ENCODE measurements around the gene ITGB7. TPM values are rescaled to one million over a fixed set of nuclear protein-coding genes. Genes with fewer than 3 reads are reported as not detected.
"Not testable (repeated sequence)": the region's sequence is repeated elsewhere in the genome, so short reads cannot be mapped to it uniquely, and the experiment has no call there.

Gene ITGB7
- polyA plus RNA-seq, 1 experiment, result 0.63 TPM

- peak within 1 kb of the TSS; percentile 86 for H3K4me3 ChIP-seq (ENCODE audit: low read depth, low read length)
- no peaks in the 10 kb centered on the region for H3K27me3 ChIP-seq (ENCODE audit: control insufficient read depth, insufficient read depth, low read length)
- DNase-seq (ENCODE audit: low read depth), result peak; percentile 83
- CTCF ChIA-PET, result interaction anchor here (0.6 to 3.7 kb wide), 8 partner anchors 9 to 353 kb away, joined by 3 to 17 read pairs (median 6); no protein-coding TSS in a partner anchor
- POLR2A ChIA-PET, result interaction anchor here (0.5 to 0.8 kb wide), 2 partner anchors 21 to 101 kb away, joined by 3 to 4 read pairs; partner anchors contain the start of gene SPRYD3
- TF ChIP-seq CTCF (IDR thresholded peaks at IDR 0.05; ENCODE audit: insufficient read depth, low read depth, low read length), result no peak
- peaks cover 12% of the 10 kb centered on the region for H3K36me3 ChIP-seq (ENCODE audit: control insufficient read depth, insufficient read depth, low read length)
Observed at GRCh38 chr12:53180220-53180930, 26.7 kb downstream of the ITGB7 start, which contains the start of the genes CSAD and ZNF740. Gene CSAD, minus strand, starts transcription at chr12:53180925. Its CDS starts 7,455 bp downstream, at chr12:53173470. Gene ZNF740, plus strand, starts transcription at chr12:53180722. Its CDS starts 1,262 bp downstream, at chr12:53181984.

GRCh38 chr12:53179687-53180219, 27.3 kb downstream of the ITGB7 start:
- POLR2A ChIA-PET, result interaction anchor here (0.8 kb wide), 1 partner anchor 100 kb away, joined by 4 read pairs; the partner anchor contains the start of gene SPRYD3
- CTCF ChIA-PET, result interaction anchor here (0.6 to 3.7 kb wide), 7 partner anchors 8 to 133 kb away, joined by 3 to 17 read pairs (median 9); no protein-coding TSS in a partner anchor
- DNase-seq (ENCODE audit: low read depth), result no peak
- Histone ChIP-seq H3K4me3 (ENCODE audit: low read depth, low read length) (peak overlapping the region; percentile 86), H3K36me3 (ENCODE audit: control insufficient read depth, insufficient read depth, low read length) (peaks cover 6% of the 10 kb centered on the region), H3K27me3 (ENCODE audit: control insufficient read depth, insufficient read depth, low read length) (no peaks in the 10 kb centered on the region)
- TF ChIP-seq CTCF (IDR thresholded peaks at IDR 0.05; ENCODE audit: insufficient read depth, low read depth, low read length), result no peak

- H3K4me3 ChIP-seq (ENCODE audit: low read depth, low read length); DNase-seq (ENCODE audit: low read depth); H3K36me3 ChIP-seq (ENCODE audit: control insufficient read depth, insufficient read depth, low read length); POLR2A ChIA-PET; H3K27me3 ChIP-seq (ENCODE audit: control insufficient read depth, insufficient read depth, low read length): not testable (repeated sequence)
- CTCF ChIA-PET, result interaction anchor here (0.6 kb wide), 1 partner anchor 120 kb away, joined by 3 read pairs; the partner anchor contains the start of gene MYG1
Observed at GRCh38 chr12:53178803-53179202, 28.2 kb downstream of the ITGB7 start.

- H3K36me3 ChIP-seq (ENCODE audit: control insufficient read depth, insufficient read depth, low read length); H3K27me3 ChIP-seq (ENCODE audit: control insufficient read depth, insufficient read depth, low read length); POLR2A ChIA-PET; DNase-seq (ENCODE audit: low read depth); H3K4me3 ChIP-seq (ENCODE audit: low read depth, low read length): not testable (repeated sequence)
- CTCF ChIA-PET, result interaction anchor here (0.7 to 8.2 kb wide), 3 partner anchors 17 to 112 kb away, joined by 3 to 69 read pairs (median 6); no protein-coding TSS in a partner anchor
Observed at GRCh38 chr12:53177447-53177846, 29.6 kb downstream of the ITGB7 start.

- ChIA-PET CTCF (interaction anchor here (0.7 to 8.2 kb wide), 3 partner anchors 16 to 111 kb away, joined by 3 to 69 read pairs (median 6); no protein-coding TSS in a partner anchor), POLR2A (no interaction called here)
- no peaks in the 10 kb centered on the region for H3K36me3 ChIP-seq (ENCODE audit: control insufficient read depth, insufficient read depth, low read length)
- H3K27me3 ChIP-seq (ENCODE audit: control insufficient read depth, insufficient read depth, low read length), result no peaks in the 10 kb centered on the region
- DNase-seq (ENCODE audit: low read depth), result no peak
- no peak overlapping the region for H3K4me3 ChIP-seq (ENCODE audit: low read depth, low read length)
- no peak for TF ChIP-seq CTCF (IDR thresholded peaks at IDR 0.05; ENCODE audit: insufficient read depth, low read depth, low read length)
Observed at GRCh38 chr12:53176750-53177149, 30.3 kb downstream of the ITGB7 start.

GRCh38 chr12:53174881-53175491, 32.1 kb downstream of the ITGB7 start:
- H3K4me3 ChIP-seq (ENCODE audit: low read depth, low read length), result no peak overlapping the region
- H3K36me3 ChIP-seq (ENCODE audit: control insufficient read depth, insufficient read depth, low read length), result peaks cover 2% of the 10 kb centered on the region; the same call in 1 of the 2 replicates
- DNase-seq (ENCODE audit: low read depth), result no peak
- ChIA-PET POLR2A (no interaction called here), CTCF (interaction anchor here (0.8 to 8.2 kb wide), 5 partner anchors 14 to 137 kb away, joined by 3 to 69 read pairs (median 3); no protein-coding TSS in a partner anchor)
- peak; percentile 42 for TF ChIP-seq CTCF (IDR thresholded peaks at IDR 0.05; ENCODE audit: insufficient read depth, low read depth, low read length)
- no peaks in the 10 kb centered on the region for H3K27me3 ChIP-seq (ENCODE audit: control insufficient read depth, insufficient read depth, low read length)
